Panc1 (cell line): ENCODE measurements around the gene CLSTN3. TPM values are rescaled to one million over a fixed set of nuclear protein-coding genes. Genes with fewer than 3 reads are reported as not detected.

Experiments
- ATAC-seq: fragments of 200-7000 bp; cut with Tn5 transposase; 2 replicates; pipeline ENCODE4 v1.9.1; 2020; ENCODE audit warnings: mild to moderate bottlenecking, moderate library complexity
- BruUV-seq: library from RNA; stranded (reverse); fragments of 400-500 nt; replicated peaks from 2 replicates; lab custom pipeline; 2021; lab: Mats Ljungman, UMichigan
- CTCF ChIA-PET: fragments of 300-600 bp; sonication (Branson Sonifier 250); formaldehyde crosslinking; loops from one replicate; lab custom pipeline; 2022; ENCODE audit warnings: antibody characterized with exemption; lab: Charles Lee
- POLR2A ChIA-PET: fragments of 300-600 bp; sonication (Branson Sonifier 250); formaldehyde crosslinking; loops from one replicate; lab custom pipeline; 2022; ENCODE audit warnings: antibody characterized with exemption; lab: Charles Lee
- DNase-seq: peaks from one replicate; pipeline ENCODE4 v3.0.0-alpha.2; 2010; ENCODE audit warnings: low read depth, low spot score
- H3K27ac ChIP-seq: 2 replicates; pipeline ENCODE4 v1.5.1; 2011; ENCODE audit warnings: mild to moderate bottlenecking, low read length, inconsistent platforms
- H3K27me3 ChIP-seq: fragments of 200-500 bp; sonication (Bioruptor generic); 2 replicates; pipeline ENCODE4 v1.6.0; 2014; ENCODE audit warnings: low read length, inconsistent platforms; ENCODE audit not compliant: control insufficient read depth, insufficient read depth
- H3K36me3 ChIP-seq: fragments of 200-500 bp; sonication (Bioruptor generic); 2 replicates; pipeline ENCODE4 v1.5.1; 2014; ENCODE audit warnings: inconsistent platforms, mild to moderate bottlenecking, low read length, moderate library complexity; ENCODE audit not compliant: control insufficient read depth, insufficient read depth
- H3K4me1 ChIP-seq: 2 replicates; pipeline ENCODE4 v1.5.1; 2011; ENCODE audit warnings: inconsistent platforms, mild to moderate bottlenecking, low read length, moderate library complexity; ENCODE audit not compliant: control insufficient read depth, insufficient read depth
- H3K4me3 ChIP-seq, 2 experiments: 2 replicates each; pipeline ENCODE4 v1.5.1; 2011 to 2012; ENCODE audit warnings: low read depth in 2 of 2, low read length in 2 of 2, mild to moderate bottlenecking in 2 of 2, inconsistent platforms in 1 of 2, moderate library complexity in 1 of 2
- H3K9me3 ChIP-seq: fragments of 200-500 bp; sonication (Bioruptor generic); 2 replicates; pipeline ENCODE4 v1.5.1; 2014; ENCODE audit warnings: low read depth, mild to moderate bottlenecking, inconsistent platforms, low read length, moderate library complexity; ENCODE audit not compliant: control insufficient read depth, insufficient read depth
- POLR2AphosphoS5 ChIP-seq: IDR thresholded peaks from 2 replicates; pipeline ENCODE4 v1.6.1; 2012; ENCODE audit warnings: mild to moderate bottlenecking, low read depth, low read length, moderate library complexity
- SIN3A ChIP-seq: IDR thresholded peaks from 2 replicates; pipeline ENCODE4 v1.6.1; 2012; ENCODE audit warnings: low read depth, mild to moderate bottlenecking, low read length, moderate library complexity, borderline replicate concordance; ENCODE audit not compliant: insufficient read depth
- TCF7L2 ChIP-seq: IDR thresholded peaks from 2 replicates; pipeline ENCODE4 v1.6.1; 2011; ENCODE audit warnings: mild to moderate bottlenecking, low read depth, low read length, inconsistent platforms
- in situ Hi-C: cut with HindIII; loops from 2 replicates; pipeline ENCODE4 v1.10.0; 2016; ENCODE audit warnings: low sequenced_read_pairs, low pct_unique_long_range_greater_than_20kb
- intact Hi-C: fragments of 100-400 bp; cut with micrococcal nuclease; formaldehyde crosslinking; loops from one replicate; pipeline ENCODE4 v1.10.0; 2022; ENCODE audit not compliant: unreplicated experiment
- total RNA-seq: library from RNA; stranded (reverse); gene quantifications from one replicate; pipeline ENCODE4 v1.2.1, GENCODE V29; 2021; ENCODE audit not compliant: unreplicated experiment
- TF ChIP-seq, protein P1 (sequence below), 2 experiments: IDR thresholded peaks; 2 replicates each; pipeline ENCODE4 v1.6.1; 2011 to 2012; ENCODE audit warnings: low read depth in 2 of 2, control low read depth in 1 of 2, low read length in 1 of 2, mild to moderate bottlenecking in 1 of 2, moderate library complexity in 1 of 2; ENCODE audit not compliant: insufficient read depth in 1 of 2
- TF ChIP-seq, protein P2 (sequence below): fragments of 450-650 bp; IDR thresholded peaks from 2 replicates; pipeline ENCODE4 v1.5.1; 2017; ENCODE audit warnings: mild to moderate bottlenecking

The CLSTN3 gene
- total RNA-seq, 1 experiment from 2014 or later = 5.9 TPM

DNA sequence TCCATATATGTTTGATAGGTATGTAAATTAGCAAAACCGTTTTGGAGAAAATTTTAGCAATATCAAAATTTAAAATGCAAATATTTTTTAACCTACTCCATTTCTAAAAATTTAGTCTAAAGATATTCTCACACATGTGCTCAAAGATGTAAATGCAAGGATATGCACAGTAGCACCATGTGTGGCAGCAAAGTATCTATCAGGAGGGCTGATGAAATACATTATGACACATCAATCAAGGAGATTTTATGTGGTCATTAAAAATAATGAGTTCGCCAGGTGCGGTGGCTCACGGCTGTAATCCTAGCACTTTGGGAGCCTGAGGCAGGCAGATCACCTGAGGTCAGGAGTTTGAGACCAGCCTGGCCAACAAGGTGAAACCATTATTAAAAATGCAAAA, 29.9 kb upstream of the CLSTN3 start:
- Histone ChIP-seq H3K4me3 (no peak overlapping the region), H3K4me1 (no peaks in the 10 kb centered on the region), H3K27ac (no peak overlapping the region), H3K36me3 (no peaks in the 10 kb centered on the region), H3K9me3 (no peaks in the 10 kb centered on the region), H3K27me3 (no peaks in the 10 kb centered on the region)
- CTCF ChIA-PET = no interaction called here
- BruUV-seq = no TSS peak
- intact Hi-C loops = no loop called here
- in situ Hi-C loops = no loop called here
- no peak for DNase-seq
- no peak for ATAC-seq
- POLR2A ChIA-PET = no interaction called here
- TF ChIP-seq POLR2AphosphoS5 (no peak), SIN3A (no peak), TCF7L2 (no peak)
- TF ChIP-seq, protein P1, sequence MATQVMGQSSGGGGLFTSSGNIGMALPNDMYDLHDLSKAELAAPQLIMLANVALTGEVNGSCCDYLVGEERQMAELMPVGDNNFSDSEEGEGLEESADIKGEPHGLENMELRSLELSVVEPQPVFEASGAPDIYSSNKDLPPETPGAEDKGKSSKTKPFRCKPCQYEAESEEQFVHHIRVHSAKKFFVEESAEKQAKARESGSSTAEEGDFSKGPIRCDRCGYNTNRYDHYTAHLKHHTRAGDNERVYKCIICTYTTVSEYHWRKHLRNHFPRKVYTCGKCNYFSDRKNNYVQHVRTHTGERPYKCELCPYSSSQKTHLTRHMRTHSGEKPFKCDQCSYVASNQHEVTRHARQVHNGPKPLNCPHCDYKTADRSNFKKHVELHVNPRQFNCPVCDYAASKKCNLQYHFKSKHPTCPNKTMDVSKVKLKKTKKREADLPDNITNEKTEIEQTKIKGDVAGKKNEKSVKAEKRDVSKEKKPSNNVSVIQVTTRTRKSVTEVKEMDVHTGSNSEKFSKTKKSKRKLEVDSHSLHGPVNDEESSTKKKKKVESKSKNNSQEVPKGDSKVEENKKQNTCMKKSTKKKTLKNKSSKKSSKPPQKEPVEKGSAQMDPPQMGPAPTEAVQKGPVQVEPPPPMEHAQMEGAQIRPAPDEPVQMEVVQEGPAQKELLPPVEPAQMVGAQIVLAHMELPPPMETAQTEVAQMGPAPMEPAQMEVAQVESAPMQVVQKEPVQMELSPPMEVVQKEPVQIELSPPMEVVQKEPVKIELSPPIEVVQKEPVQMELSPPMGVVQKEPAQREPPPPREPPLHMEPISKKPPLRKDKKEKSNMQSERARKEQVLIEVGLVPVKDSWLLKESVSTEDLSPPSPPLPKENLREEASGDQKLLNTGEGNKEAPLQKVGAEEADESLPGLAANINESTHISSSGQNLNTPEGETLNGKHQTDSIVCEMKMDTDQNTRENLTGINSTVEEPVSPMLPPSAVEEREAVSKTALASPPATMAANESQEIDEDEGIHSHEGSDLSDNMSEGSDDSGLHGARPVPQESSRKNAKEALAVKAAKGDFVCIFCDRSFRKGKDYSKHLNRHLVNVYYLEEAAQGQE (IDR thresholded peaks at IDR 0.05; ENCODE audit: insufficient read depth in 1 of 2, low read depth in 2 of 2, low read length in 1 of 2) = no peak
- TF ChIP-seq, protein P2, sequence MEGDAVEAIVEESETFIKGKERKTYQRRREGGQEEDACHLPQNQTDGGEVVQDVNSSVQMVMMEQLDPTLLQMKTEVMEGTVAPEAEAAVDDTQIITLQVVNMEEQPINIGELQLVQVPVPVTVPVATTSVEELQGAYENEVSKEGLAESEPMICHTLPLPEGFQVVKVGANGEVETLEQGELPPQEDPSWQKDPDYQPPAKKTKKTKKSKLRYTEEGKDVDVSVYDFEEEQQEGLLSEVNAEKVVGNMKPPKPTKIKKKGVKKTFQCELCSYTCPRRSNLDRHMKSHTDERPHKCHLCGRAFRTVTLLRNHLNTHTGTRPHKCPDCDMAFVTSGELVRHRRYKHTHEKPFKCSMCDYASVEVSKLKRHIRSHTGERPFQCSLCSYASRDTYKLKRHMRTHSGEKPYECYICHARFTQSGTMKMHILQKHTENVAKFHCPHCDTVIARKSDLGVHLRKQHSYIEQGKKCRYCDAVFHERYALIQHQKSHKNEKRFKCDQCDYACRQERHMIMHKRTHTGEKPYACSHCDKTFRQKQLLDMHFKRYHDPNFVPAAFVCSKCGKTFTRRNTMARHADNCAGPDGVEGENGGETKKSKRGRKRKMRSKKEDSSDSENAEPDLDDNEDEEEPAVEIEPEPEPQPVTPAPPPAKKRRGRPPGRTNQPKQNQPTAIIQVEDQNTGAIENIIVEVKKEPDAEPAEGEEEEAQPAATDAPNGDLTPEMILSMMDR = no peak

DNA sequence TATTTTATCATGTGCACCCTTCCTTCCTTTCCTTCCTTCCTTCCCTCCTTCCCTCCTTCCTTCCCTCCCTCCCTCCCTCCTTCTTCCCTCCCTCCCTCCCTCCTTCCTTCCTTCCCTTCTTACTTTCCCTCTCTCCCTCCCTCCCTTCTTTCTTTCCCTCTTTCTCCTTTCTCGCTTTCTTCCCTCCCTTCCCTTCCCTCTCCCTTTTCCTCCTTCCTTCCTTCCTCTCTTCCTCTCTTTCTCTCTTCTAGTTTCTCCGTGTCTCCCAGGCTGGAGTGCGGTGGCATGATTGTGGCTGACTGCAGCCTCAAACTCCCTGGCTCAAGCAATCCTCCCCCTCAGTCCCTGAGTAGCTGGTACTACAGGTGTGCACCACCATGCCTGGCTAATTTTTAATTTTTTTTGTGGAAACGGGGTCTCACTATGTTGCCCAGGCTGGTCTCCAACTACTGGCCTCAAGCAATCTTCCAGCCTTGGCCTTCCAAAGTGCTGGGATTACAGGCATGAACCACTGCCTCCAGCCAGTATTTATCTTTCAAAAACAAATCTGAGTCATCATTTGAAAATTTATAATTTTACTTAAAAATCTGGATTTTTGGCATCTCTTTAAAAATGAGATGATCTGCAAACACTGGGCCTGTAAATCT, 29.0 kb upstream of the CLSTN3 start:
- ChIA-PET POLR2A (no interaction called here), CTCF (no interaction called here)
- no peaks in the 10 kb centered on the region for H3K36me3 ChIP-seq
- no peak overlapping the region for H3K4me3 ChIP-seq
- H3K27me3 ChIP-seq = no peaks in the 10 kb centered on the region
- H3K4me1 ChIP-seq = no peaks in the 10 kb centered on the region
- ATAC-seq (no peak), DNase-seq (no peak)
- H3K27ac ChIP-seq = no peak overlapping the region
- in situ Hi-C loops (no loop called here), intact Hi-C loops (no loop called here)
- no peak for TF ChIP-seq POLR2AphosphoS5
- TF ChIP-seq TCF7L2 = no peak
- TF ChIP-seq, protein P1 (IDR thresholded peaks at IDR 0.05; ENCODE audit: insufficient read depth in 1 of 2, low read depth in 2 of 2, low read length in 1 of 2) = no peak
- TF ChIP-seq SIN3A = no peak
- TF ChIP-seq, protein P2 = no peak
- peaks cover 5% of the 10 kb centered on the region; the same call in 1 of the 2 replicates for H3K9me3 ChIP-seq
- BruUV-seq = no TSS peak
